Lung (tissue), 12 donors: ENCODE results near the gene CMTR1. TPM values are rescaled to one million over a fixed set of nuclear protein-coding genes. Genes with fewer than 3 reads are reported as not detected.

Experiments used
- ATAC-seq: fragments of 200-7000 bp; cut with Tn5 transposase; one replicate; pipeline ENCODE4 v1.9.1; 2020; ENCODE audit warnings: moderate number of reproducible peaks; ENCODE audit not compliant: insufficient read depth, low FRiP score
- DNase-seq, 3 donors: peaks; one replicate each; pipeline ENCODE4 v3.0.0-alpha.2; 2013 to 2017
- H3K27ac ChIP-seq, 2 donors: one replicate each; pipeline ENCODE4 v1.5.1; 2013; ENCODE audit warnings: mild to moderate bottlenecking in 2 of 2, moderate library complexity in 2 of 2, control low read depth in 1 of 2, inconsistent platforms in 1 of 2, low read depth in 1 of 2, low read length in 1 of 2
- H3K27me3 ChIP-seq, 3 donors: one replicate each; pipeline ENCODE4 v1.5.1; 2013; ENCODE audit warnings: low read length in 2 of 3; ENCODE audit not compliant: control insufficient read depth in 3 of 3, insufficient read depth in 3 of 3
- H3K36me3 ChIP-seq, 4 donors: one replicate each; pipeline ENCODE4 v1.5.1; 2013; ENCODE audit warnings: low read length in 4 of 4, mild to moderate bottlenecking in 1 of 4, moderate library complexity in 1 of 4; ENCODE audit not compliant: control insufficient read depth in 4 of 4, insufficient read depth in 4 of 4
- H3K4me1 ChIP-seq, 5 donors: one replicate each; pipeline ENCODE4 v1.5.1; 2013; ENCODE audit warnings: low read length in 5 of 5, mild to moderate bottlenecking in 2 of 5, moderate library complexity in 1 of 5; ENCODE audit not compliant: control insufficient read depth in 5 of 5, insufficient read depth in 5 of 5
- H3K4me3 ChIP-seq: one replicate; pipeline ENCODE4 v1.5.1; 2013; ENCODE audit warnings: mild to moderate bottlenecking, control low read depth, moderate library complexity
- H3K9ac ChIP-seq, 2 donors: one replicate each; pipeline ENCODE4 v1.5.1; 2013; ENCODE audit warnings: low read length in 2 of 2, control low read depth in 1 of 2; ENCODE audit not compliant: insufficient read depth in 1 of 2
- H3K9me3 ChIP-seq, 4 donors: one replicate each; pipeline ENCODE4 v1.5.1; 2013; ENCODE audit warnings: low read length in 3 of 4, mild to moderate bottlenecking in 1 of 4, moderate library complexity in 1 of 4; ENCODE audit not compliant: control insufficient read depth in 4 of 4, insufficient read depth in 3 of 4
- WGBS, 2 donors: extraction: QIAGEN DNeasy Blood & Tissue Kit; methylation state at CpG; one replicate each; pipeline ENCODE4 v1.1.7; 2013; 5-methylcytosine and 5-hydroxymethylcytosine counted together
- polyA plus RNA-seq, 2 donors: library from polyadenylated mRNA; stranded (reverse); fragments of 200-250 nt; gene quantifications; one replicate each; pipeline ENCODE4 v1.2.1, GENCODE V29; 2013
- total RNA-seq, 2 donors: library from RNA; depleted of rRNA in 1 of 2; stranded (reverse); fragments of >200 nt in 1 of 2; gene quantifications; one replicate each; pipeline ENCODE4 v1.2.1, GENCODE V29; 2014 to 2021
- TF ChIP-seq, protein P1 (sequence below): IDR thresholded peaks from 2 replicates; pipeline ENCODE4 v1.5.1; 2012; ENCODE audit warnings: mild to moderate bottlenecking; ENCODE audit errors: control extremely low read depth, extremely low read depth
- donor health status: control.
- donor health status: control.
- donor health status: Bipolar disorder and iron deficiency.
- donor health status: healthy.
- donor health status: DM: yes; HTN: yes; CAD: no.

CMTR1 gene
- total and polyA plus RNA-seq, 4 donors, result 18.8 to 39.3 (median 26.6) TPM

DNA sequence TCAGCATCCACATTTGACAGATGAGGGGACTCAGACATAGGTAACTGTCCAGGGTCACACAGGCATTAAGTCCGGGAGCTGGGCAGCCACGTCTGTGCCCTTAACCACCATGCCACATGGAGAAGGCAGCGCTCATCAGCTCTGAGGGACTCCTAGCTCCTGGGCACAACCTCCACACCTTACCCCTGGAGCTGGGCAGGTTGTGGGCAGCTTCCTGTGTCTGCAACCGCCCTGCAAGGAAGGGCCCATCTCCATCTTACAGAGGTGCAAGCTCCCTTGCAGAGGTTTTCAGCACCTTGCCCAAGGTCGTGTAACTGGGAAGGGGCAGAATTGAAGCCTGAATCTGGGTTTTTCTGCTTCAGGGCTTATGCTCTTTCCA lies 58.8 kb downstream of the CMTR1 start:
- DNase-seq, result no peak

DNA sequence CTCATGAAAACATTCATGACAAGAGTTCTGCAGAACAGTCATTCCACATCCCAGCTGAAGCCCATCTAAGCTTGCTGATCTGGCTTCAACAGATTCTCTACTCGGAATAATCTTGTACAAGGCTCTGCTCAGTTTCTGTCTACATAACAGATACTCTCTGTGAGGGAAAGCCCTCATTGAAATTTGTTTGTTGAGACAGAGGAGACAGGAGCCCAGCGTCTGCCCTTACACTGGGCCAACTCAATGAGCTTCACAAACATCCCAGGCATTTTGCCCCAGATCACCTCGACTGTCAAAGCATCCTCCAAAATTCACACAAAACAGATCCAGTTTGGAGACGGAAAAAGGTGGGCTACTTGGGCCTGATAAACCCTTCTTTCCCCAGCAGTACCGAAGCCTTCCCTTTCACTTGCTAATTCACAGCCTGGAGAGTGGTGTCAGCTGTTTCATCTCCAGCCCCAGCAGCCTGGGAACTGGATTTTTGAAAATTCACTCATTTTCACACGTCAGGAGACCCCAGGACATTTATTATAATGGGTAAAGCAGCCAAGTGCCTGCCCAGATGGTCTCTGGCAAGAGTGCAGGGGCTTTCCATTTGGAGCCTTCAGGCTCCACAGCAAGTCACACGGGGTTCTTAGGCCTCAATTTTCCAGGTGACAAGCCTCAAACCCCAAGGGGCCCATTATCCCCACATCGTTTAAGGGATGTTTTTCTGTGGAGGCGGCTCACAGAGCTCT lies 59.4 kb downstream of the CMTR1 start:
- peaks cover 0 to 24% (median 2%) of the 10 kb centered on the region in 5 donors for H3K4me1 ChIP-seq
- H3K9ac ChIP-seq, result no peak overlapping the region
- no peaks in the 10 kb centered on the region for H3K27me3 ChIP-seq
- 72 to 78% methylated on average over 9 of the region's 9 CpGs for WGBS, 2 donors
- no peak overlapping the region for H3K4me3 ChIP-seq
- H3K36me3 ChIP-seq, result peaks cover 0 to 6% (median 0%) of the 10 kb centered on the region in 4 donors
- H3K9me3 ChIP-seq, result no peaks in the 10 kb centered on the region
- TF ChIP-seq, protein P1, sequence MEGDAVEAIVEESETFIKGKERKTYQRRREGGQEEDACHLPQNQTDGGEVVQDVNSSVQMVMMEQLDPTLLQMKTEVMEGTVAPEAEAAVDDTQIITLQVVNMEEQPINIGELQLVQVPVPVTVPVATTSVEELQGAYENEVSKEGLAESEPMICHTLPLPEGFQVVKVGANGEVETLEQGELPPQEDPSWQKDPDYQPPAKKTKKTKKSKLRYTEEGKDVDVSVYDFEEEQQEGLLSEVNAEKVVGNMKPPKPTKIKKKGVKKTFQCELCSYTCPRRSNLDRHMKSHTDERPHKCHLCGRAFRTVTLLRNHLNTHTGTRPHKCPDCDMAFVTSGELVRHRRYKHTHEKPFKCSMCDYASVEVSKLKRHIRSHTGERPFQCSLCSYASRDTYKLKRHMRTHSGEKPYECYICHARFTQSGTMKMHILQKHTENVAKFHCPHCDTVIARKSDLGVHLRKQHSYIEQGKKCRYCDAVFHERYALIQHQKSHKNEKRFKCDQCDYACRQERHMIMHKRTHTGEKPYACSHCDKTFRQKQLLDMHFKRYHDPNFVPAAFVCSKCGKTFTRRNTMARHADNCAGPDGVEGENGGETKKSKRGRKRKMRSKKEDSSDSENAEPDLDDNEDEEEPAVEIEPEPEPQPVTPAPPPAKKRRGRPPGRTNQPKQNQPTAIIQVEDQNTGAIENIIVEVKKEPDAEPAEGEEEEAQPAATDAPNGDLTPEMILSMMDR, result no peak
- no peak for ATAC-seq
- DNase-seq, result no peak
- H3K27ac ChIP-seq, result no peak overlapping the region

More for the DNA sequence above, 58.8 kb downstream of the CMTR1 start:
- Histone ChIP-seq H3K9me3 (no peaks in the 10 kb centered on the region), H3K4me1 (peaks cover 0 to 24% (median 3%) of the 10 kb centered on the region in 5 donors), H3K4me3 (no peak overlapping the region), H3K9ac (no peak overlapping the region), H3K27me3 (no peaks in the 10 kb centered on the region), H3K27ac (no peak overlapping the region), H3K36me3 (peaks cover 0 to 6% (median 0%) of the 10 kb centered on the region in 4 donors)
- TF ChIP-seq, protein P1, result no peak
- WGBS, 2 donors, result 77 to 88% methylated on average over 5 of the region's 5 CpGs
- ATAC-seq, result no peak

- H3K27me3 ChIP-seq, result no peaks in the 10 kb centered on the region
- no peak overlapping the region for H3K27ac ChIP-seq
- no peak overlapping the region for H3K4me3 ChIP-seq
- no peaks in the 10 kb centered on the region for H3K9me3 ChIP-seq
- peaks cover 0 to 4% (median 0%) of the 10 kb centered on the region in 4 donors for H3K36me3 ChIP-seq
- no peak for DNase-seq
- 89 to 92% methylated on average over 38 of the region's 38 CpGs for WGBS, 2 donors
- TF ChIP-seq, protein P1, result no peak
- no peak overlapping the region for H3K9ac ChIP-seq
- peaks cover 0 to 24% (median 2%) of the 10 kb centered on the region in 5 donors for H3K4me1 ChIP-seq
- no peak for ATAC-seq
These were observed 60.1 kb downstream of the CMTR1 start for GRCh38 chr6:37492991-37493660.
